SU-DHL-6 (cell line): ENCODE data around the gene CTSA.
A peak's percentile ranks its signal among the peaks of the same experiment; 100 is the strongest.

ENCODE experiments used
- H2AFZ ChIP-seq: fragments of 200-600 bp; sonication (generic); 2 replicates; pipeline ENCODE4 v1.6.1; 2014; ENCODE audit warnings: low read depth, mild to moderate bottlenecking, moderate library complexity, mixed read lengths, antibody characterized with exemption, low read length; ENCODE audit not compliant: severe bottlenecking
- H3F3A ChIP-seq: fragments of 200-600 bp; shearing (Covaris generic); 2 replicates; pipeline ENCODE4 v1.6.0; 2016; ENCODE audit warnings: antibody characterized with exemption, mild to moderate bottlenecking; ENCODE audit not compliant: insufficient read depth
- H3K27ac ChIP-seq: fragments of 200-600 bp; sonication (generic); 2 replicates; pipeline ENCODE4 v1.5.1; 2016; ENCODE audit warnings: low read depth, mild to moderate bottlenecking, low read length, moderate library complexity, mixed read lengths
- H3K27me3 ChIP-seq: fragments of 200-600 bp; sonication (generic), shearing (Covaris generic); 2 replicates; pipeline ENCODE4 v1.6.0; 2014; ENCODE audit warnings: mild to moderate bottlenecking, low read length
- H3K36me3 ChIP-seq: fragments of 200-600 bp; sonication (generic); 2 replicates; pipeline ENCODE4 v1.6.1; 2014; ENCODE audit warnings: mild to moderate bottlenecking, low read length, mixed read lengths
- H3K4me2 ChIP-seq: fragments of 300-600, 200-600 bp; shearing (Covaris generic), sonication (generic); 2 replicates; pipeline ENCODE4 v1.6.0; 2014; ENCODE audit warnings: low read length, low read depth, mild to moderate bottlenecking; ENCODE audit not compliant: poor library complexity, severe bottlenecking
- H3K4me3 ChIP-seq: fragments of 200-600 bp; sonication (generic); 2 replicates; pipeline ENCODE4 v1.5.1; 2014; ENCODE audit warnings: antibody characterized with exemption, low read length, mild to moderate bottlenecking, mixed read lengths; ENCODE audit not compliant: insufficient read depth, poor library complexity, severe bottlenecking
- H3K79me2 ChIP-seq: fragments of 200-600 bp; sonication (generic); 2 replicates; pipeline ENCODE4 v1.6.1; 2014; ENCODE audit warnings: mild to moderate bottlenecking, low read length, moderate library complexity; ENCODE audit not compliant: insufficient read depth
- H3K9ac ChIP-seq: fragments of 200-600 bp; sonication (generic); 2 replicates; pipeline ENCODE4 v1.7.0; 2014; ENCODE audit warnings: mild to moderate bottlenecking, low read length
- H3K9me2 ChIP-seq: fragments of 200-600 bp; sonication (generic); replicated peaks from 2 replicates; pipeline ENCODE4 v1.6.1; 2014; ENCODE audit warnings: low read length; ENCODE audit not compliant: insufficient read depth
- H3K9me3 ChIP-seq: fragments of 200-600 bp; sonication (generic); 2 replicates; pipeline ENCODE4 v1.6.1; 2014; ENCODE audit warnings: low read length, mixed read lengths; ENCODE audit not compliant: insufficient read depth
- H4K20me1 ChIP-seq: fragments of 200-600 bp; sonication (generic); 2 replicates; pipeline ENCODE4 v1.6.1; 2014; ENCODE audit warnings: low read depth, mild to moderate bottlenecking, antibody characterized with exemption, low read length, moderate library complexity, mixed read lengths
- CTCF ChIP-seq: fragments of 200-600 bp; sonication (generic); IDR thresholded peaks from one replicate; pipeline ENCODE4 v1.5.1; 2017; ENCODE audit warnings: antibody characterized with exemption, mild to moderate bottlenecking, low read length, moderate library complexity; ENCODE audit not compliant: insufficient read depth, poor library complexity, severe bottlenecking
- EZH2phosphoT487 ChIP-seq: fragments of 200-600 bp; sonication (generic), shearing (Covaris generic); conservative IDR thresholded peaks from 2 replicates; pipeline ENCODE4 v1.6.1; 2018; ENCODE audit warnings: mild to moderate bottlenecking, antibody characterized with exemption, low read length, moderate library complexity, mixed read lengths

Gene CTSA

GRCh38 chr20:45933266-45934045, 42.3 kb downstream of the CTSA start:
- Histone ChIP-seq H3K27me3 (no peaks in the 10 kb centered on the region), H4K20me1 (no peaks in the 10 kb centered on the region), H3K36me3 (peaks cover 8% of the 10 kb centered on the region), H3K27ac (peak overlapping the region; percentile 89), H3K4me2 (peak overlapping the region; percentile 83), H3F3A (no peaks in the 10 kb centered on the region), H3K79me2 (peaks cover 27% of the 10 kb centered on the region), H2AFZ (peak overlapping the region; percentile 49), H3K9me2 (no peaks in the 10 kb centered on the region), H3K4me3 (peak overlapping the region; percentile 97), H3K9me3 (no peaks in the 10 kb centered on the region), H3K9ac (peak overlapping the region; percentile 99)
- TF ChIP-seq CTCF (peak; percentile 36), EZH2phosphoT487 (no peak)

- peaks cover 8% of the 10 kb centered on the region for H3K36me3 ChIP-seq
- peak overlapping the region; percentile 97 for H3K4me3 ChIP-seq
- peak overlapping the region; percentile 49 for H2AFZ ChIP-seq
- H3F3A ChIP-seq: no peaks in the 10 kb centered on the region
- H3K9me3 ChIP-seq: no peaks in the 10 kb centered on the region
- no peaks in the 10 kb centered on the region for H3K9me2 ChIP-seq
- TF ChIP-seq EZH2phosphoT487 (no peak), CTCF (no peak)
- H4K20me1 ChIP-seq: no peaks in the 10 kb centered on the region
- H3K9ac ChIP-seq: peak overlapping the region; percentile 99
- H3K4me2 ChIP-seq: peak overlapping the region; percentile 83
- peaks cover 27% of the 10 kb centered on the region for H3K79me2 ChIP-seq
- H3K27ac ChIP-seq: peak overlapping the region; percentile 89
- H3K27me3 ChIP-seq: no peaks in the 10 kb centered on the region
Observed at GRCh38 chr20:45934046-45934585, 43.0 kb downstream of the CTSA start.

GRCh38 chr20:45934586-45935415, 43.7 kb downstream of the CTSA start, which contains the start of gene PCIF1:
TSS of gene PCIF1 (plus strand) at chr20:45934683. CDS start at chr20:45939000, 4,317 bp downstream.
- Histone ChIP-seq H3K9ac (peak within 1 kb of the TSS; percentile 99), H2AFZ (peak within 1 kb of the TSS; percentile 49), H3K27me3 (no peaks in the 10 kb centered on the region), H3K4me3 (peak within 1 kb of the TSS; percentile 97), H4K20me1 (no peaks in the 10 kb centered on the region), H3K9me3 (no peaks in the 10 kb centered on the region), H3K79me2 (peaks cover 27% of the 10 kb centered on the region), H3K36me3 (peaks cover 8% of the 10 kb centered on the region), H3K4me2 (peak within 1 kb of the TSS; percentile 85), H3K9me2 (no peaks in the 10 kb centered on the region), H3K27ac (peak within 1 kb of the TSS; percentile 89), H3F3A (no peaks in the 10 kb centered on the region)
- TF ChIP-seq CTCF: no peak
- TF ChIP-seq EZH2phosphoT487: no peak
